SK-MEL-5 (cell line): ENCODE results near the gene CADPS. TPM values are rescaled to one million over a fixed set of nuclear protein-coding genes. Genes with fewer than 3 reads are reported as not detected.

Experiments used
- DNase-seq: peaks from one replicate; pipeline ENCODE4 v3.0.0-alpha.2; 2016; ENCODE audit warnings: low read depth, low spot score
- in situ Hi-C: cut with HindIII; loops from 2 replicates; pipeline ENCODE4 v1.10.0; 2016; ENCODE audit warnings: low sequenced_read_pairs, high pct_unique_total_duplicates, low pct_unique_long_range_greater_than_20kb
- total RNA-seq: library from RNA; depleted of rRNA; stranded (reverse); fragments of >200 nt; shearing (Covaris generic); gene quantifications from 2 replicates; pipeline ENCODE4 v1.2.3, GENCODE V29; 2014

The CADPS gene
- total RNA-seq, 1 experiment from 2014 or later: not detected

- no peak for DNase-seq
- in situ Hi-C loops: no loop called here
Observed at GRCh38 chr3:62678841-62679240, 196.4 kb downstream of the CADPS start.

DNA sequence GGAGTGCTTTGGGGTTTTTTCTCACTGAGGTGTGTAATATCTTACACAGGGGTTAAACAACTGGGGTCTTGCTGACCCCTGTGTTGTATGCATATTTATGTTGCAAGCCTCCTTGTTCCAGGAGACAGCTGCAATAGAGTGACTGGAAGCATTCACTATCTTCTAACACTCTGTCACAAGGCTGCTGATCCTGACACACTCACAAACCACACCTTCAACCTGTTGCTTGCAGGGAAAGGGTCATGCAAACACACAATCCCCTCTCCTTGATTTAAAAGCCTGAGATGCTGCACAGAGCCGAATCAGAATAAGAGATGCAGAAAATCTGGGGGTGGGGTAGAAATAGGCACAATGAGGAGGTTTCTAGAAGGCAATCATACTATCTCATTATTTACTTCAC lies 197.3 kb downstream of the CADPS start:
- DNase-seq: no peak
- in situ Hi-C loops: no loop called here

GRCh38 chr3:62676689-62677271 lies 198.4 kb downstream of the CADPS start:
- in situ Hi-C loops: no loop called here
- DNase-seq: no peak

DNA sequence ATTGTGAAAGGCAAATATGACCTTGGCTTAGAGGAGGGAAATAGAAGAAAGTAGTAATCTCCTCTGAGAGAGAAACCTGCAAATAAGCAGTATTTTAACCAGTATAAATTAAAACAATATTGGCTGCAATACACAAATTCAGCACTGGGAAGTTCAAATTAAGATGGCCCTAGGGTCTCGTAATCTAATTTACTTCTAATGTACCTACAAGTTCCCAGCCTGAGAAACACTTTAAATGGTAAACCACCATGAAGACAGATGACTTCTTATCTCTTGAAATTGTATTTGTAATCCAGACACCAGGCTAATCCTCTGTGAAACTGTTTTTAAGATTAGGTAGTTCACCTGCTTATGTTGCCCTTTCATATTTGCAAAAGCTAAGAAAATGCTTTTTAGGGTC lies 199.7 kb downstream of the CADPS start:
- no peak for DNase-seq
- in situ Hi-C loops: no loop called here

GRCh38 chr3:62672988-62673313 lies 202.3 kb downstream of the CADPS start:
- DNase-seq: no peak
- in situ Hi-C loops: no loop called here

DNA sequence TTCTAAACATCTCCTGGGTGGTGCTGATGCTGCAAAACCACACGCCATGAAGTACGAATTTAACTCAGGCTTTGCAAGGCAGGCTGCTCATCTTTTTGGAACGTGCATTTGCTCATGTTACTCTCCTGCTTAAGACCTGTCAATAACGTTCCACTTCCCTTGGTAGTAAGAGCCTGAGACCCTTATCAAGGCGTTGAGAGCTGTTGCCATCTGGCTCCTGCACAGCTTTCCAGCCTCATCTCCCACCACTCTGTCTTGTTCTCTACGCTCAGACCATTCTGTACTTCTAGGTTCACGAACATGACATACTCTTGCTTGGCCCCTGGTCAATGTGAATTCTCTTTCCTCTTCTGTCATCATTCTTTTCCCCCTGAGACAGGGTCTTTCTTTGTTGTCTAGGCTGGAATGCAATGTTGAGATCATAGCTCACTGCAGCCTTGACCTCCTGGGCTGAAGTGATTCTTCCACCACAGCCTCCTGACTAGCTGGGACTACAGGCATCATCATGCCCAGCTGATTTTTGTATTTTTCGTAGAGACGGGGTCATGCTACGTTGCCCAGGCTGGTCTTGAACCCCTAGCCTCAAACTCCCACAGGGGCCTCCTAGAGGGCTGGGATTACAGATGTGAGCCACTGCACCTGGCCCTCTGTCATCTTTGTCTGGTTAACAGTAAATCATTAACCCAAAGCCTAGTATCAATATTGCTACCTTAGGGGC lies 202.8 kb downstream of the CADPS start:
- in situ Hi-C loops: no loop called here
- no peak for DNase-seq

- no peak for DNase-seq
- in situ Hi-C loops: no loop called here
Observed at GRCh38 chr3:62670351-62670750, 204.9 kb downstream of the CADPS start.

DNA sequence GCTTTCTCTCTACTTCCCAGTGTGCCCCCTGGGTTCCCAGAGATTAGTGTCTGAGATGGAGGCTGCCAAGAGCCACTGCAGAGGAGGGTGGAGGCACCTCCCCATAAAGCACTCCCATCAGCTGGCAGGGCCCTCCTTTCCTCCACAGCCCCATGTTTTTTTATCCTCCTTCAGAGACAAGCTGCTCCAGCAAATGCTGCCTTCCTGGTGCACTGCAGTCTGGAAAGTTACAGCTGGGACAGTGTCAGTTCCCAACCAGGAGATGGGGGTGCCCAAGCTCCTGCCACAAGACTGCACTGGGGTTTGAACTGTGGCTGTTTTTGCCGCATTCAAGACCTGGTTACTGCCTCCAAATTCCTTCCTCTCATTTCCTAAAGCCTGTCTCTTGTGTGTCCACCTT lies 206.1 kb downstream of the CADPS start:
- in situ Hi-C loops: no loop called here
- no peak for DNase-seq

- DNase-seq: peak; percentile 6
- in situ Hi-C loops: no loop called here
Observed at GRCh38 chr3:62667714-62668113, 207.5 kb downstream of the CADPS start.

DNA sequence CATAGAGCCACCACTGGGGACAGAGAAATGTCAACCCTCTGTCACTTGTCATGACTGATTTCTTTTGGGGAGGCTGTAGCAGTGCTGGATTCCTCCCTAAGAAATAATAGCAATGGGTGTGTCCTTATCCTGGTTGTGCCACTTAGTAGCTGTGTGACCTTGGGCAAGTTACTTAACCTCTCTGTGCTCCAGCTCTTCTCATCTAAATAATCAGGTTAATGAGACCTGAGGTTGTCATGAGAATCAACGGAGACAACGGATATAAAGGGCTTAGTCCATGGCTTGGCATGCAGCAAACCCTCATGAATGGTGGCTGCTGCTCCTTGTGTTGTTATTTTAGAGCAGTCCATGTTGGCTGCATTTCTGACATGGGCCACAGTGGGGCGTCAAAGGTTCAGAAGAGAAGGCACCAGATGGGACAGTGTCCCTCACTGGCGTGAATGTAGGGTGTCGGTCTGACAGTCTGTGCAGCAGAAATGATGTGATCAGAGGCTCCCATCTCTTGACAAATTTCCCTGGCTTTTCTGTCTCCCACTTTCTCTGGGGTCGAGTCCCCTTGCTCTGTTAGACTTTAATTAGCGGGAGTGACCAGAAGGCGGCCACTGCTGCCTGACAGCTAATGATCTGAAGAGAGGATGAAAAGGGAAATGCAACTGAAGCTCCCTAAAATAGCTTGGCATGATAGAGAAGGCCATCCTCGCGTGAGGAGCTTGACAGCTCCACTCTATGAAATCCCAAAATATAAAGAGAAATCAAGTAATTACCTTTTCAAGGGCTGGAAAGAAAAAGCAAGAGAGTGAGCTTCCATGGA lies 209.4 kb downstream of the CADPS start:
- in situ Hi-C loops: no loop called here
- peak; percentile 85 for DNase-seq

DNA sequence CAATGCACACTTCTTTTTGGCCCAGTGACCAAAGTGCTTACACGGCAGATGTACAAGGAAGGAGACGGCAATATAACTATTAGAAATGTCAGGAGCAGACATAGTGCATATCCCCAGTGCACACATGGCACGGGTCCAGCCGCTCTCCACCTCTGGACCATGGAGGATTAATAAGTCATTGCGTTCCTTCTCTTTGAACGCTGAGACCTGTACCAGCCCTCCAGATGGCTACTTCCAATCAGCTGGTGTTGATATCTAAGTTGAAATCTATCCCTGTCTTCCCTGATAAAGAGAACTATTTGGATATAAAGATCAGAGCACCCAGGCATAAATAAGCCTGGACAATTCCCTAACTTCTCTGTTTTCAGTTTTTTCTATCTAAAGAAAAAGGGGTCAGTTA lies 212.5 kb downstream of the CADPS start:
- in situ Hi-C loops: no loop called here
- no peak for DNase-seq

DNA sequence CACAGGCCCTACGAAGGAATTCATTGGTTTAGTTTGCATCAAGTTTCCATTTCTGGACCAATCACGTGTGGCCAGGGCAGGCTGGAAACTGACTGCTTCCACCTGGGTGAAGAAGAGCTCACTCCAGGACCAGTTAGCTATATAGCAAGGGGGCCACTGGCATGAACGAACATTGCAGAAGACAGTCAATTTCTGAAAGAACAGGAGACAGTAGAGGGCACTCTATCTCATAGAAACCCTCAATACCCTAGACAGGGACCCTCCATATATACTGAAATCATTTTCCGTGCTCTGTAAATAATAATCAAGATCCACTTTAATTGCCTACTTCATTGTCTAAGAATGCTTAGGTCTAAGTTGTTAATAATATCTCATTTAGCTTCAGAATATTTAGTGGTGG lies 215.6 kb downstream of the CADPS start:
- peak; percentile 40 for DNase-seq
- in situ Hi-C loops: no loop called here

DNA sequence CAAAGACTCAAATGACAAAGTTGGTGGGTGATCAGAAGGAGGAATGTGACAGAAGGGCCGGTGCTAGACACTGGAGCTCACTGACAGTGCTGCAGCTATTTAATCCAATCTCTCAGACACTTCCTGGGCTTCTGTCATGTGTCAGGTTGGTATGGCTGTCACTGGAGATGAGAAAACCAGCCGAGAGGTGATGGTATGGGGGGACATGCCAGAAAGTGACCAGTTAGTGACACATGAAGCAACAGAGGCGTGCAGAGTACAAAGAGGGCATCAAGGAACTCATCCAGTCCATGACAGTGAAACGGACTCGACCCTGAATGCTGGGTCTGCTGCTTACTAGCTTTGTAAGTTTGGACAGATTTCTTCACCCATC lies 219.5 kb downstream of the CADPS start:
- in situ Hi-C loops: no loop called here
- DNase-seq: no peak

- no peak for DNase-seq
- in situ Hi-C loops: no loop called here
Observed at GRCh38 chr3:62655056-62655690, 220.0 kb downstream of the CADPS start.

- in situ Hi-C loops: no loop called here
Observed at GRCh38 chr3:62653796-62654195, 221.4 kb downstream of the CADPS start.

GRCh38 chr3:62647711-62648110 lies 227.5 kb downstream of the CADPS start:
- no peak for DNase-seq
- in situ Hi-C loops: no loop called here

More at GRCh38 chr3:62653796-62654195, 221.4 kb downstream of the CADPS start:
- DNase-seq: no peak

- in situ Hi-C loops: no loop called here
- no peak for DNase-seq
Observed at GRCh38 chr3:62644493-62644892, 230.7 kb downstream of the CADPS start.

- in situ Hi-C loops: no loop called here
- DNase-seq: no peak
Observed at GRCh38 chr3:62638316-62638715, 236.9 kb downstream of the CADPS start.
